Left ventricle myocardium inferior (tissue), 1 donor: ENCODE measurements around the gene TMPRSS3. TPM values are rescaled to one million over a fixed set of nuclear protein-coding genes. Genes with fewer than 3 reads are reported as not detected.

ENCODE experiments used
- DNase-seq: peaks from one replicate; pipeline ENCODE4 v3.0.0-alpha.2; 2020
- H3K27ac ChIP-seq: fragments of 200-600 bp; replicated peaks from 2 replicates; pipeline ENCODE4 v1.8.0; 2021
- H3K27me3 ChIP-seq: fragments of 200-600 bp; 2 replicates; pipeline ENCODE4 v1.8.0; 2021; ENCODE audit warnings: low read depth
- H3K36me3 ChIP-seq: fragments of 200-600 bp; 2 replicates; pipeline ENCODE4 v1.8.0; 2021
- H3K4me1 ChIP-seq: fragments of 200-600 bp; 2 replicates; pipeline ENCODE4 v1.8.0; 2021
- H3K4me3 ChIP-seq: fragments of 200-600 bp; 2 replicates; pipeline ENCODE4 v1.8.0; 2021; ENCODE audit warnings: mild to moderate bottlenecking, moderate library complexity
- H3K9me3 ChIP-seq: fragments of 200-600 bp; replicated peaks from 2 replicates; pipeline ENCODE4 v1.8.0; 2021
- intact Hi-C: fragments of 100-400 bp; cut with micrococcal nuclease; formaldehyde crosslinking; loops from one replicate; pipeline ENCODE4 v1.11.0; 2022
- total RNA-seq: library from RNA; stranded (reverse); fragmentation: NEBNext Ultra II Directional; extraction: Animal tissue kit (Norgen Biotek cat#: 25700); gene quantifications from one replicate; pipeline ENCODE4 v1.2.1, GENCODE V29; 2021
- TF ChIP-seq, protein P1 (sequence below): fragments of 200-600 bp; IDR thresholded peaks from 2 replicates; pipeline ENCODE4 v1.8.0; 2021; ENCODE audit warnings: antibody characterized with exemption, mild to moderate bottlenecking, borderline replicate concordance
- donor health status: DM: no; HTN: yes; CAD: no; lungs with severe emphysema.

TMPRSS3 gene
- total RNA-seq, 1 donor from 2014 or later: not detected

DNA sequence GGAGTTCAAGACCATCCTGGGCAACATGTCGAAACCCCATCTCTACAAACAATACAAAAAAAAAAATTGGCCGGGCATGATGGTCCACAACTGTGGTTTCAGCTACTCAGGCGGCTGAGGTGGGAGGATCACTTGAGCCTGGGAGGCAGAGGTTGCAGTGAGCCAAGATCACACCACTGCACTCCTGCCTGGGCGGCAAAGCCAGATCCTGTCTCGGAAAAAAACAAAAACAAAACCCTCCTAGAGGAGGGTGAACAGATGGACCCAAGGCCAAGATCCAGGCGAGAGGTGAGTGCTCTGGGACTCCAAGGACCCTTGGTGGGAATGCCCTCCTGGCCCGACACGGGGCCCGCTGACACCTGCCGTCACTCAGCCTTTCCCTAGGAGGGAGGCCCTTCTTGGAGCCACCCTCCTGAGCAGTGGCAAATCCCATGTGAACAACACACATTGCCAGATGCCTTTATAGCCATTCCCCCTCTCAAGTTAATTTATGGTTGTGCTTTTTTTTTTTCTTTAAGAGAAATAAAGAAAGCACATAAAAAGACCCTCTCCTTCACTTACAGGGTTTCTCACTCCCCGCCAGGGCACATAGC lies 45.4 kb downstream of the TMPRSS3 start:
- intact Hi-C loops: no loop called here
- no peaks in the 10 kb centered on the region for H3K36me3 ChIP-seq
- no peak overlapping the region for H3K4me3 ChIP-seq
- no peak overlapping the region for H3K27ac ChIP-seq
- no peak for DNase-seq
- peaks cover 38% of the 10 kb centered on the region for H3K27me3 ChIP-seq
- no peaks in the 10 kb centered on the region for H3K4me1 ChIP-seq
- peaks cover 18% of the 10 kb centered on the region for H3K9me3 ChIP-seq
- TF ChIP-seq, protein P1, sequence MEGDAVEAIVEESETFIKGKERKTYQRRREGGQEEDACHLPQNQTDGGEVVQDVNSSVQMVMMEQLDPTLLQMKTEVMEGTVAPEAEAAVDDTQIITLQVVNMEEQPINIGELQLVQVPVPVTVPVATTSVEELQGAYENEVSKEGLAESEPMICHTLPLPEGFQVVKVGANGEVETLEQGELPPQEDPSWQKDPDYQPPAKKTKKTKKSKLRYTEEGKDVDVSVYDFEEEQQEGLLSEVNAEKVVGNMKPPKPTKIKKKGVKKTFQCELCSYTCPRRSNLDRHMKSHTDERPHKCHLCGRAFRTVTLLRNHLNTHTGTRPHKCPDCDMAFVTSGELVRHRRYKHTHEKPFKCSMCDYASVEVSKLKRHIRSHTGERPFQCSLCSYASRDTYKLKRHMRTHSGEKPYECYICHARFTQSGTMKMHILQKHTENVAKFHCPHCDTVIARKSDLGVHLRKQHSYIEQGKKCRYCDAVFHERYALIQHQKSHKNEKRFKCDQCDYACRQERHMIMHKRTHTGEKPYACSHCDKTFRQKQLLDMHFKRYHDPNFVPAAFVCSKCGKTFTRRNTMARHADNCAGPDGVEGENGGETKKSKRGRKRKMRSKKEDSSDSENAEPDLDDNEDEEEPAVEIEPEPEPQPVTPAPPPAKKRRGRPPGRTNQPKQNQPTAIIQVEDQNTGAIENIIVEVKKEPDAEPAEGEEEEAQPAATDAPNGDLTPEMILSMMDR: no peak

DNA sequence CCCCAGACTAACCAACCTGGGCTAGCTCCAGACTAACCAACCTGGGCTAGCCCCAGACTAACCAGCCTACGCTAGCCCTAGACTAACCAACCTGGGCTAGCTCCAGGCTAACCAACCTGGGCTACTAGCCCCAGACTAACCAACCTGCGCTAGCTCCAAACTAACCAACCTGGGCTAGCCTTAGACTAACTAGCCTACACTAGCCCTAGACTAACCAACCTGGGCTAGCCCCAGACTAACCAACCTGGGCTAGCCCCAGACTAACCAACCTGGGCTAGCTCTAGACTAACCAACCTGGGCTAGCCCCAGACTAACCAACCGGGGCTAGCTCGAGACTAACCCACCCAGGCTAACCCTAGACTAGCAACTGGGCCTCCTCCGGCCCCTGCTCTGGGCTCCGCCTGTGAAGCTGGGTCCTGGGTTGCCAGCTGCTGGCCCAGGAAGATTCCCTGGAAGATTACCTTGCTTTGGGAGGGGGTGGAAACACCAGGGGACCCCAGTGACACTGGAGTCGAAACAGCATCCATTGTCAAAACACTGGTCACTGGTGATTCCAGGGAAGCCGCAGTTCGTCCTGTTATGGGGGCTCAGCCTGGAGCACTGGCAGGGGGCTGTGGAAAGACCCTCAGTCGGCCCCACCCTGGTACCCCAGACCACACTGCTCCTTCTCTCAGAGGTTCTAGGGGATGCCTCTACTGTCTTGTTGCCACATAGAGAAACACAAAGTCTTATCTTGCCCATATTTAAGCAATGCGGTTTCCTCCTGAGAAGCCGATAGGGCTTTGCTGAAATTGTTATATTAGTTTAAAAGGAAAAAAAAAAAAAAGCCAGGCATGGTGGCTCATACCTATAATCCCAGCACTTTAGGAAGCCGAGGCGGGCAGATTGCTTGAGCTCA lies 46.2 kb downstream of the TMPRSS3 start:
- DNase-seq: no peak
- Histone ChIP-seq H3K27me3 (peaks cover 38% of the 10 kb centered on the region), H3K36me3 (no peaks in the 10 kb centered on the region), H3K9me3 (peaks cover 11% of the 10 kb centered on the region), H3K27ac (no peak overlapping the region), H3K4me3 (no peak overlapping the region), H3K4me1 (no peaks in the 10 kb centered on the region)
- intact Hi-C loops: no loop called here
- TF ChIP-seq, protein P1: no peak

DNA sequence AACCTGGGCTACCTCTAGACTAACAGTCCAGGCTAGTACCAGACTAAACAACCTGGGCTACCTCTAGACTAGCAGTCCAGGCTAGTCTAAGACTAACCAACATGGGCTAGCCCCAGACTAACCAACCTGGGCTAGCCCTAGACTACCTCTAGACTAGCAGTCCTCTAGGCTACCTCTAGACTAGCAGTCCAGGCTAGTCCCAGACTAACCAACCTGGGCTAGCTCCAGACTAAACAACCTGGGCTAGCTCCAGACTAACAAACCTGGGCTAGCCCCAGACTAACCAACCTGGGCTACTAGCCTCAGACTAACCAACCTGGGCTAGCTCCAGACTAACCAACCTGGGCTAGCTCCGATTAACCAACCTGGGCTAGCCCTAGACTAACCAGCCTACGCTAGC lies 47.1 kb downstream of the TMPRSS3 start:
- Histone ChIP-seq H3K27ac (no peak overlapping the region), H3K27me3 (peaks cover 38% of the 10 kb centered on the region), H3K9me3 (peaks cover 1% of the 10 kb centered on the region), H3K4me3 (no peak overlapping the region), H3K36me3 (no peaks in the 10 kb centered on the region), H3K4me1 (no peaks in the 10 kb centered on the region)
- TF ChIP-seq, protein P1: no peak
- intact Hi-C loops: no loop called here
- no peak for DNase-seq

DNA sequence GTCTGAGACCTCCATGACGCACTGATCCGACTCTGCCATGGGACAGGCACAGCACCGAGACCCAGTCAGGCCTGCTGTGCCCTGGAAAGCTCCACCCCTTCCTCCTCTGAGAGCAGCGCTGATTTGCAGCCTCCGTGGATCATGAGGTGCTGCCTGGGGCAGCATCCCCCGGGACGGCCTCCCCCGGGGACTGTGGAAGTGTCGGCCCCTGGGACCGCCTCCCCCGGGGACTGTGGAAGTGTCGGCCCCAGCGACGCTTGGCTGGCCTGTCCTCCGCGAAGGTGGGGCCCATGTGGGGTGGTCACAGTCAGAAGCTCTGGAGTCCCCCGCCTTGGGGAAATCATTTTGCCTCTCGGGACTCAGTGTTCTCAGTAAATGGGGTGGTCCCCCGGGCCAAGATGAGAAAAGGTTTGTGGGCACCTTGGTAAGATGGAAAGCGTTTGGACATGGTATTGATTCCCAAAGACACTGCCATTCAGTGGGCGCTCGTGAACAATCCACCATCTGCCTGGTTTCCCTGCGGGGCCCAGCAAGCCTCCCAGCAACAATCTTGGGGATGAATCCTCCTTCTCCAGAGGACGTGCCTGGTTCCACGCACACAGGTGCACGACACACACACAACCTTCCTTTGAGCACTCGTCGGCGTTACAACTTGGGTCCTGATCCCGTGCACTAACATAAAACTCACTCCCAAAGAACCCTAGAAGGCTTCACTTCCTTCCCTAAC lies 48.1 kb downstream of the TMPRSS3 start:
- intact Hi-C loops: no loop called here

More for the DNA sequence above, 48.1 kb downstream of the TMPRSS3 start:
- H3K4me1 ChIP-seq: no peaks in the 10 kb centered on the region
- no peak for DNase-seq
- no peaks in the 10 kb centered on the region for H3K36me3 ChIP-seq
- peaks cover 38% of the 10 kb centered on the region for H3K27me3 ChIP-seq
- TF ChIP-seq, protein P1: no peak
- no peaks in the 10 kb centered on the region for H3K9me3 ChIP-seq
- no peak overlapping the region for H3K4me3 ChIP-seq
- no peak overlapping the region for H3K27ac ChIP-seq
